ENCODE data around the gene ARMC9.
"Not testable (repeated sequence)": the region's sequence is repeated elsewhere in the genome, so short reads cannot be mapped to it uniquely, and the experiment has no call there.

ARMC9 gene

DNA sequence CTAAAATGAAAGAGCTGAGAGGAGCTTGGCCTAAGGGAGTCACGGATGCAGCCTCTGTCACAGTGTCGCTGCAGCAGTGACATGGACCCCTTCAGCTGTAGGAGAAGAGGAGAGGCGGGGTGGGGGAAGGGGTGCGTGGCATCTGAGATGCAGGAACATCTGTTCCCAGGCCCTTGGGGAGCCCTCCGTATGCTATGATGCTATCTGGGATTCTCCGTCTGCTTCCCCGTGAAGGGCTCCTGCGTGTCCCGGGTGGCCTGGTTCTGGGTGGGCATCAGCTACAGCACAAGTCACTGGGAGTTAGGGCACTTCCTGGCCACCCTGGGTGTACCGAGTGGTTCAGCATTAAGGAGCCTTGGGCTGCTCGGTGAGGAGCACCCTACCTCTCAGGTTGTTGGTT, 161.5 kb downstream of the ARMC9 start:
- no peak for DNase-seq (ENCODE audit: low read depth in 2 of 2, low spot score in 1 of 2)

- DNase-seq (ENCODE audit: low read depth in 2 of 2, low spot score in 1 of 2) = no peak
Observed at GRCh38 chr2:231360401-231360800, 162.0 kb downstream of the ARMC9 start.

DNA sequence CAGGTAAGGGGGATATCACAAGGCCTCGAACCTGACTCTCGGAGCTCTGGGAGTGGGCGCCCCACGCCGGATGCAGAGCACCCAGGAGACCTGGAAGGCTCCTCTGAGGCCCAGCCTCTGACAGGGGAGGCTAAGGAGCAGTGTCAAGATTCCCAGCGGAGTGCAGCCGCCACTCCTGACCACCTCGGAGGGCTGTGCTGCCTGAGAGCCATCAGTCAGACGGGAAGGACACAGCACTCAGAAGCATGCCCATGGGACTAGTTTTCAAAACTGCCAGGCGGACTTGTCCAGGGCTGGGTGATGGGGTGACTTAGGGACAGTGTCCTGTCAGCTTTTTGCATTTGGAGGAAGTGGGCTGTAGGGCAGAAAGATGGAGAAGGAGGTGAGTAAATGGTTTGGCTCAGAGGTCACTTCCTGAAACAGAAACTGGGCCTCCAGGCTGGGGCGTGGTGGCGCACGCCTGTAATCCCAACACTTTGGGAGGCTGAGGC, 162.5 kb downstream of the ARMC9 start:
- DNase-seq (ENCODE audit: low read depth in 2 of 2, low spot score in 1 of 2) = no peak

- peak in 1 of 2 donors; percentile 8 for DNase-seq (ENCODE audit: low read depth in 2 of 2, low spot score in 1 of 2)
Observed at GRCh38 chr2:231361701-231362554, 163.5 kb downstream of the ARMC9 start.

GRCh38 chr2:231362555-231363184, 164.2 kb downstream of the ARMC9 start:
- no peak for DNase-seq (ENCODE audit: low read depth in 2 of 2, low spot score in 1 of 2)

- no peak for DNase-seq (ENCODE audit: low read depth in 2 of 2, low spot score in 1 of 2)
Observed at GRCh38 chr2:231364061-231364460, 165.6 kb downstream of the ARMC9 start.

GRCh38 chr2:231364961-231365810, 166.8 kb downstream of the ARMC9 start:
- no peak for DNase-seq (ENCODE audit: low read depth in 2 of 2, low spot score in 1 of 2)

GRCh38 chr2:231367178-231367577, 168.7 kb downstream of the ARMC9 start:
- DNase-seq (ENCODE audit: low read depth in 2 of 2, low spot score in 1 of 2) = no peak

DNA sequence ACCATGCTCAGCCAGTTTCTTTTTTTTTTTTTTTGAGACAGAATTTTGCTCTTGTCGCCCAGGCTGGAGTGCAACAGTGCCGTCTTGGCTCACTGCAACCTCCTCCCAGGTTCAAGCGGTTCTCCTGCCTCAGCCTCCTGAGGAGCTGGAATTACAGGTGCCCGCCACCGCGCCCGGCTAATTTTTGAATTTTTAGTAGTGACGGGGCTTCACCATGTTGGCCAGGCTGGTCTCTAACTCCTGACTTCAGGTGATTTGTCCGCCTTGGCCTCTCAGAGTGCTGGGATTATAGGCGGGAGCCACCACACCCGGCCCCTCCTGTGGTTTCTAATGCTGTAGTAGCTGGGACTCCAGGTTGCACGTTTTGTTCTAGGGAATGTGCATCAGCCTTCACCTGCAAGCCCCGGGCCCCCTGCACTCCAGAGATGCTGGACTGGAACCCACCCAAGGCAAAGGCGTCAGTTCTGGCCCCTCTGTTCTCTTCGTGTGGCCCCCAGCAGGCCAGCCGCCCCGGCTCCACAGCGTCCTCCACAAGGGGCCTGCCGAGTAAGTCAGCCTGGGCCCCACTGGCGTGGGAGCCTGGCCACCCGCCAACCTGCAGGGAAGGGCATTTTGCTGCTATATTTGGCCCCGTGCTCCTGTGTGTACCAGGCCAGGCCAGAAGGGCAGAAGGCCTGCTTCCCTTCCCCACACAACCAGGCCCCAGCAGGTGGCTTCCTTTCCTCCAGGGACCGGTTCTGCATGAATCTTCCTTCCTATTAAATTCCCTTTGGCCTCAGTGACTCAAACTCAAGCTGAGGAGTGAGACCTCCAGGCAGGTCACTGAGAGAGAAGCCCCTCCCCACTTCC, 171.4 kb downstream of the ARMC9 start:
- no peak for DNase-seq (ENCODE audit: low read depth in 2 of 2, low spot score in 1 of 2)

- no peak for DNase-seq (ENCODE audit: low read depth in 2 of 2, low spot score in 1 of 2)
Observed at GRCh38 chr2:231370429-231370748, 172.0 kb downstream of the ARMC9 start.

- DNase-seq (ENCODE audit: low read depth in 2 of 2, low spot score in 1 of 2) = no peak
Observed at GRCh38 chr2:231370749-231371429, 172.5 kb downstream of the ARMC9 start.

- DNase-seq (ENCODE audit: low read depth in 2 of 2, low spot score in 1 of 2) = no peak
Observed at GRCh38 chr2:231371430-231372054, 173.1 kb downstream of the ARMC9 start.

DNA sequence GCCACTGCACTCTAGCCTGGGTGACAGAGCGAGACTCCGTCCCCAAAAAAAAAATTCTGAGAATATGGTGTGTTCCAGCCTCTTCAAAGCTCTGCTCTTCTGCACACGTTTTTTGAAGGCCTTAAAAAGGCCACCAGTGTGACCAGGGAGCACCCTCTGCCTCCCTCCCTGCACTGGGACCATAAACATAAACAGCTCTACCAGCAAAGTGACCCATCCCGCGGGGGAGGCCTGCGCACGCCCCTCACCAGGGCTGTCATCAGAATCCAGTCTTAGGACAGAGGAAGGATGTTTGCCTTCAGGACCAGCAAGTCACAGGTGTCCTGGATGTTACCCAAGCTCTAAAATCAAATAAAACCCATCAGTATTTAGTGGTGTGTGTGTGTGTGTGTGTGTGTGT, 173.9 kb downstream of the ARMC9 start:
- no peak for DNase-seq (ENCODE audit: low read depth in 2 of 2, low spot score in 1 of 2)

DNA sequence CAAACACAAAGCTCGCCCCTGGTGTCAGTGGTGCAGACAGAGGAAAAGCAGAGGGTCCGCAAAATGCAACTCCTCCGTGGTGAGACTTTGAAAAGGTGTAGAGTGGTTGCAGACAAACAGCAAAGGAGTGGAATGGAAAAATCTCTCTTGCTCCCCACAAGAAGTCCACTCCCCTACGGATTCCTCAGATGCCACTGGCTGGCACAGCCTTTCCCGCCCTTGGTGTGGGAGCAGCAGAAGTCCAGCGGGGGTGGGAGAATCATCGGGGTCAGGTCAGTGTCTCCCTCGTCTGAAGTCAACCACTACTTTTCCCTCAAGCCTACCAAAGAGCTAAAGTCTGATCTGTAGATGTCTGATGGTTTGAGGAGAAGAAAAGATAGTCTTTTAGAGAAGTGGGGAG, 174.8 kb downstream of the ARMC9 start:
- no peak for DNase-seq (ENCODE audit: low read depth in 2 of 2, low spot score in 1 of 2)

GRCh38 chr2:231373786-231374349, 175.4 kb downstream of the ARMC9 start:
- no peak for DNase-seq (ENCODE audit: low read depth in 2 of 2, low spot score in 1 of 2)

- no peak for DNase-seq (ENCODE audit: low read depth in 2 of 2, low spot score in 1 of 2)
Observed at GRCh38 chr2:231374771-231375170, 176.3 kb downstream of the ARMC9 start.

- not testable (repeated sequence) for DNase-seq (ENCODE audit: low read depth in 2 of 2, low spot score in 1 of 2)
Observed at GRCh38 chr2:231375994-231376615, 177.7 kb downstream of the ARMC9 start.

GRCh38 chr2:231376857-231377256, 178.4 kb downstream of the ARMC9 start:
- DNase-seq (ENCODE audit: low read depth in 2 of 2, low spot score in 1 of 2) = no peak
